GM12878 (cell line): ENCODE measurements around the gene AIFM3. TPM values are rescaled to one million over a fixed set of nuclear protein-coding genes. Genes with fewer than 3 reads are reported as not detected.

Experiments used
- ATAC-seq: fragments of 200-7000 bp; cut with Tn5 transposase; 3 replicates; pipeline ENCODE4 v1.9.1; 2020; ENCODE audit warnings: mild to moderate bottlenecking, moderate library complexity
- BruUV-seq: library from RNA; stranded (reverse); fragments of 400-500 nt; replicated peaks from 2 replicates; lab custom pipeline; 2021; lab: Mats Ljungman, UMichigan
- CTCF ChIA-PET: fragments of 300-600 bp; sonication (Branson Sonifier 250); formaldehyde crosslinking; extraction: SDS; loops from one replicate; lab custom pipeline; 2021; ENCODE audit warnings: inconsistent platforms; lab: Yijun Ruan, JAX
- POLR2A ChIA-PET: fragments of 350-600 bp; formaldehyde crosslinking; extraction: SDS; loops from one replicate; lab custom pipeline; 2021; ENCODE audit warnings: inconsistent platforms; lab: Charles Lee
- RAD21 ChIA-PET: fragments of 300-600 bp; sonication (Branson Sonifier 250); formaldehyde crosslinking; loops from one replicate; lab custom pipeline; 2023; ENCODE audit warnings: antibody characterized with exemption; ENCODE audit not compliant: unreplicated experiment; lab: Charles Lee
- SMC1A ChIA-PET: fragments of 300-600 bp; sonication (Branson Sonifier 250); formaldehyde crosslinking; loops from one replicate; lab custom pipeline; 2023; ENCODE audit not compliant: unreplicated experiment, uncharacterized antibody; lab: Charles Lee
- DNase-seq: peaks from one replicate; pipeline ENCODE4 v3.0.0-alpha.2; 2011; ENCODE audit warnings: low read depth, low spot score
- FAIRE-seq: peaks from 3 replicates; lab custom pipeline; 2011; peaks lifted over from hg19 to GRCh38; lab: Jason Lieb, UNC
- H2AFZ ChIP-seq: 2 replicates; pipeline ENCODE4 v1.6.0; 2011; ENCODE audit warnings: low read depth, low read length, control low read depth; ENCODE audit not compliant: control insufficient read depth
- H3K27ac ChIP-seq: 2 replicates; pipeline ENCODE4 v1.5.1; 2011; ENCODE audit warnings: control low read depth; ENCODE audit not compliant: control insufficient read depth, insufficient read depth
- H3K27me3 ChIP-seq, 2 experiments: replicated peaks in 1 of 2; 2 replicates each; pipeline versions ENCODE4 v1.6.0 to v1.6.1; 2011; ENCODE audit warnings: low read length in 1 of 2; ENCODE audit not compliant: control insufficient read depth in 2 of 2, insufficient read depth in 2 of 2
- H3K36me3 ChIP-seq, 2 experiments: 2 replicates each; pipeline ENCODE4 v1.5.1; 2011; ENCODE audit warnings: low read length in 1 of 2; ENCODE audit not compliant: control insufficient read depth in 2 of 2, insufficient read depth in 2 of 2
- H3K4me1 ChIP-seq: 2 replicates; pipeline ENCODE4 v1.6.1; 2011; ENCODE audit warnings: mild to moderate bottlenecking, low read length, moderate library complexity, mixed read lengths; ENCODE audit not compliant: control insufficient read depth, insufficient read depth
- H3K4me2 ChIP-seq: 2 replicates; pipeline ENCODE4 v1.6.0; 2011; ENCODE audit warnings: control low read depth; ENCODE audit not compliant: control insufficient read depth, insufficient read depth
- H3K4me3 ChIP-seq: fragments of 200-600 bp; sonication (generic); 2 replicates; pipeline ENCODE4 v1.5.1; 2016
- H3K79me2 ChIP-seq: 2 replicates; pipeline ENCODE4 v1.6.0; 2011; ENCODE audit warnings: low read length; ENCODE audit not compliant: control insufficient read depth, insufficient read depth
- H3K9ac ChIP-seq: 2 replicates; pipeline ENCODE4 v1.8.0; 2011; ENCODE audit warnings: low read length, control low read depth, mixed read lengths; ENCODE audit not compliant: control insufficient read depth, insufficient read depth
- H3K9me3 ChIP-seq: replicated peaks from 3 replicates; pipeline ENCODE4 v1.5.1; 2011; ENCODE audit warnings: mild to moderate bottlenecking, low read length; ENCODE audit not compliant: control insufficient read depth, insufficient read depth
- H4K20me1 ChIP-seq: 2 replicates; pipeline ENCODE4 v1.6.0; 2011; ENCODE audit not compliant: control insufficient read depth, insufficient read depth
- NFIC ChIP-seq: IDR thresholded peaks from 2 replicates; pipeline ENCODE4 v1.6.1; 2012; ENCODE audit warnings: low read depth, mild to moderate bottlenecking, inconsistent platforms, low read length, moderate library complexity
- PAX5 ChIP-seq: IDR thresholded peaks from 2 replicates; pipeline ENCODE4 v1.6.1; 2011; ENCODE audit warnings: low read depth, low read length, borderline replicate concordance
- PML ChIP-seq: IDR thresholded peaks from 2 replicates; pipeline ENCODE4 v1.6.1; 2012; ENCODE audit warnings: low read length, inconsistent platforms
- PRDM15 ChIP-seq: fragments of 450-650 bp; formaldehyde crosslinking; IDR thresholded peaks from 2 replicates; pipeline ENCODE4 v1.4.0; 2020; ENCODE audit warnings: mild to moderate bottlenecking, moderate library complexity
- TAF1 ChIP-seq: IDR thresholded peaks from 2 replicates; pipeline ENCODE4 v1.6.1; 2011; ENCODE audit warnings: mild to moderate bottlenecking, low read depth, low read length, borderline replicate concordance
- WGBS: methylation state at CpG from one replicate; pipeline ENCODE4 v1.1.6; 2016; ENCODE audit warnings: low lambda C conversion rate; ENCODE audit not compliant: insufficient replicate concordance, insufficient coverage; ENCODE audit errors: missing lambda C conversion rate; 5-methylcytosine and 5-hydroxymethylcytosine counted together
- in situ Hi-C: fragments of 300-500 bp; cut with MboI; formaldehyde crosslinking; loops from 9 replicates; pipeline ENCODE4 v1.14.3; 2018; ENCODE audit warnings: mixed read lengths
- intact Hi-C: fragments of 100-400 bp; cut with micrococcal nuclease; formaldehyde crosslinking; loops from one replicate; pipeline ENCODE4 v1.14.2; 2022; ENCODE audit not compliant: unreplicated experiment
- polyA plus RNA-seq, 11 experiments: library from polyadenylated mRNA; depleted of rRNA in 4 of 11; unstranded in 6 of 11; stranded (reverse) in 5 of 11; fragments of >200 nt; fragmentation: Nextera tagmentation in 4 of 11; fragmentation: Illumina TruSeq in 1 of 11; extraction: Ambion mirVana in 4 of 11; extraction: Trizol in 1 of 11; gene quantifications; 1 replicate in 1 of 11; 2 replicates in 10 of 11; pipeline versions ENCODE4 v1.2.1 to v1.2.3, GENCODE V29; 2011 to 2016; ENCODE audit warnings: inconsistent platforms in 2 of 11, missing spikeins in 2 of 11, low read depth in 1 of 11
- total RNA-seq, 4 experiments: library from RNA; depleted of rRNA in 3 of 4; stranded (reverse); fragments of >200 nt in 3 of 4; fragmentation: Illumina TruSeq in 1 of 4; extraction: Trizol in 1 of 4; gene quantifications; 2 replicates each; pipeline versions ENCODE4 v1.2.1 to v1.2.3, GENCODE V29; 2013 to 2021
- TF ChIP-seq, protein P1 (sequence below): IDR thresholded peaks from 2 replicates; pipeline ENCODE4 v1.6.1; 2011; ENCODE audit warnings: borderline replicate concordance, low read depth, mild to moderate bottlenecking, moderate library complexity, low read length; ENCODE audit not compliant: insufficient read depth, poor library complexity, severe bottlenecking

AIFM3 gene
- total and polyA plus RNA-seq, 10 of the 15 experiments (the other 5 are each of a cell fraction or from before 2014, with no cell fraction given) = 0.06 to 0.34 (median 0.21) TPM; not detected in 6

DNA sequence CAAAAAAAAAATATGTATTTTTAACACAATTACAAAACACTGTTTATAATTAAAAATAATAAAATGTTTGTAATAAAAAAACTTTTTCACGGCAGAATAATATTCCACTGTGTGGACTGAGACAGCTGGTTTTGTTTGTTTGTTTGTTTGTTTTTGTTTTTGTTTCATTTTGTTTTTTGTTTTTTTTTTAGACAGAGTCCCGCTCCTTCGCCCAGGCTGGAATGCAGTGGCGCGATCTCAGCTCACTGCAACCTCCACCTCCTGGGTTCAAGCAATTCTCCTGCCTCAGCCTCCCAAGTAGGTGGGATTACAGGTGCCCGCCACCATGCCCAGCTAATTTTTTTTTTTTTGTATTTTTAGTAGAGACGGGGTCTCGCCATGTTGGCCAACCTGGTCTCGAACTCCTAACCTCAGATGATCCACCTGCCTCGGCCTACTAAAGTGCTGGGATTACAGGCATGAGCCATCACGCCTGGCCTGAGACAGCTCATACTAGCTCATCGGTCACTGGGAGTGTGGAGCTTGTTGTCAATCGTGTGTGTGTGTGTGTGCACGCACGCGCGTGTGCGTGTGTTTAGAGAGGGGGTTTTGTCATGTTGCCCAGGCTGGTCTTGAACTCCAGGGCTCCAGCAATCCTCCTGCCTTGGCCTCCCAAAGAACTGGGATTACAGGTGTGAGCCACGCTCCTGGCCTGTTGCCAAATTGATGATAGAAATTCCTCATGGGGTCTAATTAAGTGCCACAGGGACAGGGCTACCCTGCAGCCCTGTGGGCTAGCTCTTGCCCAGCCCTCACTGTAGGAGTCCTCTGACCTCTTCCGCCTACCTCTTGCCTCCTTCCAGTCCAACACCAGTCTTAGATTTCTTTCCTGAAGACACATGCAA is 7.2 kb upstream of the AIFM3 start:
- ChIA-PET SMC1A (interaction anchor here (1.5 kb wide), 1 partner anchor 74 kb away, joined by 5 read pairs; no protein-coding TSS in a partner anchor), CTCF (interaction anchor here (0.9 to 2.2 kb wide), 6 partner anchors 8 to 150 kb away, joined by 3 to 9 read pairs (median 4); partner anchors contain the start of gene LZTR1), POLR2A (interaction anchor here (0.6 kb wide), 1 partner anchor 27 kb away, joined by 3 read pairs; no protein-coding TSS in a partner anchor), RAD21 (interaction anchor here (1.4 kb wide), 1 partner anchor 74 kb away, joined by 3 read pairs; no protein-coding TSS in a partner anchor)
- no peak overlapping the region for H3K9ac ChIP-seq
- H3K4me3 ChIP-seq = no peak overlapping the region
- H3K79me2 ChIP-seq = no peaks in the 10 kb centered on the region; the same call in 1 of the 2 replicates
- H2AFZ ChIP-seq = no peak overlapping the region
- intact Hi-C loops = no loop called here
- in situ Hi-C loops = no loop called here
- FAIRE-seq (no peak), ATAC-seq (no peak), DNase-seq (no peak)
- no peaks in the 10 kb centered on the region for H3K36me3 ChIP-seq
- H4K20me1 ChIP-seq = no peaks in the 10 kb centered on the region; the same call in 1 of the 2 replicates
- TF ChIP-seq TAF1 (no peak), NFIC (no peak), PRDM15 (CRISPR knock-in tag) (no peak), PML (no peak), PAX5 (no peak)
- TF ChIP-seq, protein P1, sequence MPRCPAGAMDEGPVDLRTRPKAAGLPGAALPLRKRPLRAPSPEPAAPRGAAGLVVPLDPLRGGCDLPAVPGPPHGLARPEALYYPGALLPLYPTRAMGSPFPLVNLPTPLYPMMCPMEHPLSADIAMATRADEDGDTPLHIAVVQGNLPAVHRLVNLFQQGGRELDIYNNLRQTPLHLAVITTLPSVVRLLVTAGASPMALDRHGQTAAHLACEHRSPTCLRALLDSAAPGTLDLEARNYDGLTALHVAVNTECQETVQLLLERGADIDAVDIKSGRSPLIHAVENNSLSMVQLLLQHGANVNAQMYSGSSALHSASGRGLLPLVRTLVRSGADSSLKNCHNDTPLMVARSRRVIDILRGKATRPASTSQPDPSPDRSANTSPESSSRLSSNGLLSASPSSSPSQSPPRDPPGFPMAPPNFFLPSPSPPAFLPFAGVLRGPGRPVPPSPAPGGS = peak; percentile 35
- no peak overlapping the region for H3K4me2 ChIP-seq
- H3K4me1 ChIP-seq = peaks cover 5% of the 10 kb centered on the region; the same call in 1 of the 2 replicates
- WGBS = 85% methylated on average over 20 of the region's 20 CpGs
- no peak overlapping the region for H3K27ac ChIP-seq
- H3K27me3 ChIP-seq = peaks cover 0 to 2% of the 10 kb centered on the region in 2 experiments; a peak in 2 of 4 replicates
- H3K9me3 ChIP-seq = no peaks in the 10 kb centered on the region
- BruUV-seq = no TSS peak
